Stomach (tissue), 4 donors: ENCODE results near the gene SPATA9.

Experiments used
- EP300 ChIP-seq: sonication (generic); formaldehyde crosslinking; IDR thresholded peaks from one replicate; pipeline ENCODE4 v1.6.1; 2017; ENCODE audit warnings: antibody characterized with exemption
- POLR2A ChIP-seq, 4 donors: fragments of 450-650 bp; IDR thresholded peaks; one replicate each; pipeline ENCODE4 v1.6.1; 2016; ENCODE audit warnings: antibody characterized with exemption in 4 of 4, control low read depth in 2 of 4, mild to moderate bottlenecking in 1 of 4, moderate library complexity in 1 of 4
- POLR2AphosphoS5 ChIP-seq, 3 donors: sonication (generic); formaldehyde crosslinking; IDR thresholded peaks; one replicate each; pipeline ENCODE4 v1.6.1; 2016; ENCODE audit warnings: antibody characterized with exemption in 3 of 3
- TF ChIP-seq, protein P1 (sequence below), 7 experiments: fragments of 450-650 bp in 4 of 7; fragments of 200-600 bp in 3 of 7; sonication (generic) in 3 of 7; IDR thresholded peaks; one replicate each; pipeline ENCODE4 v1.5.1; 2016 to 2019; ENCODE audit warnings: antibody characterized with exemption in 7 of 7, control low read depth in 2 of 7, mild to moderate bottlenecking in 1 of 7

DNA sequence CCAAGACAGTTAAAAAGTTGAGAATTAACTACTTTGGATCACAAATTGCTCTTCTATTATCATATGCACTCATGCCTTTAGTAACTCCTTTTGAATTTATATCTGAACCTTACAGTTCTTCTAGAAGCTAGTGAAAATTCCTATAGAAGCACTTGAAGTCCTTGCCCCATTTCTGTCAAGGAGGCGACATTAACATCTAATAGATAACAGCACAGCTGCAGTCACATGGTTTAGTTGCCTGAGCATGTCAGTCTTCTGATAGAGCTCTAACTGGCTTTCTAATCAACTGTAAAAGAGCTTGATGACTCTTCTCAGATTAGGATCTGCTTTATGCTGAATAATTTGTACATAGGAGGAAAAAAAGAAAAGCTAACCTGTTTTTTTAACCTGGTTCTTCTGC lies 27.2 kb downstream of the SPATA9 start:
- TF ChIP-seq, protein P1, sequence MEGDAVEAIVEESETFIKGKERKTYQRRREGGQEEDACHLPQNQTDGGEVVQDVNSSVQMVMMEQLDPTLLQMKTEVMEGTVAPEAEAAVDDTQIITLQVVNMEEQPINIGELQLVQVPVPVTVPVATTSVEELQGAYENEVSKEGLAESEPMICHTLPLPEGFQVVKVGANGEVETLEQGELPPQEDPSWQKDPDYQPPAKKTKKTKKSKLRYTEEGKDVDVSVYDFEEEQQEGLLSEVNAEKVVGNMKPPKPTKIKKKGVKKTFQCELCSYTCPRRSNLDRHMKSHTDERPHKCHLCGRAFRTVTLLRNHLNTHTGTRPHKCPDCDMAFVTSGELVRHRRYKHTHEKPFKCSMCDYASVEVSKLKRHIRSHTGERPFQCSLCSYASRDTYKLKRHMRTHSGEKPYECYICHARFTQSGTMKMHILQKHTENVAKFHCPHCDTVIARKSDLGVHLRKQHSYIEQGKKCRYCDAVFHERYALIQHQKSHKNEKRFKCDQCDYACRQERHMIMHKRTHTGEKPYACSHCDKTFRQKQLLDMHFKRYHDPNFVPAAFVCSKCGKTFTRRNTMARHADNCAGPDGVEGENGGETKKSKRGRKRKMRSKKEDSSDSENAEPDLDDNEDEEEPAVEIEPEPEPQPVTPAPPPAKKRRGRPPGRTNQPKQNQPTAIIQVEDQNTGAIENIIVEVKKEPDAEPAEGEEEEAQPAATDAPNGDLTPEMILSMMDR (IDR thresholded peaks at IDR 0.05) = no peak
- no peak for TF ChIP-seq POLR2AphosphoS5 (IDR thresholded peaks at IDR 0.05)
- no peak for TF ChIP-seq POLR2A (IDR thresholded peaks at IDR 0.05)
- TF ChIP-seq EP300 = no peak
